GM19395 (cell line): Measurements from ENCODE around the gene HOMER3.

Experiments used
- ATAC-seq: cut with Tn5 transposase; IDR thresholded peaks from one replicate; pipeline ENCODE4 v1.9.1; 2021; ENCODE audit warnings: mild to moderate bottlenecking, moderate library complexity; ENCODE audit not compliant: unreplicated experiment

The HOMER3 gene

DNA sequence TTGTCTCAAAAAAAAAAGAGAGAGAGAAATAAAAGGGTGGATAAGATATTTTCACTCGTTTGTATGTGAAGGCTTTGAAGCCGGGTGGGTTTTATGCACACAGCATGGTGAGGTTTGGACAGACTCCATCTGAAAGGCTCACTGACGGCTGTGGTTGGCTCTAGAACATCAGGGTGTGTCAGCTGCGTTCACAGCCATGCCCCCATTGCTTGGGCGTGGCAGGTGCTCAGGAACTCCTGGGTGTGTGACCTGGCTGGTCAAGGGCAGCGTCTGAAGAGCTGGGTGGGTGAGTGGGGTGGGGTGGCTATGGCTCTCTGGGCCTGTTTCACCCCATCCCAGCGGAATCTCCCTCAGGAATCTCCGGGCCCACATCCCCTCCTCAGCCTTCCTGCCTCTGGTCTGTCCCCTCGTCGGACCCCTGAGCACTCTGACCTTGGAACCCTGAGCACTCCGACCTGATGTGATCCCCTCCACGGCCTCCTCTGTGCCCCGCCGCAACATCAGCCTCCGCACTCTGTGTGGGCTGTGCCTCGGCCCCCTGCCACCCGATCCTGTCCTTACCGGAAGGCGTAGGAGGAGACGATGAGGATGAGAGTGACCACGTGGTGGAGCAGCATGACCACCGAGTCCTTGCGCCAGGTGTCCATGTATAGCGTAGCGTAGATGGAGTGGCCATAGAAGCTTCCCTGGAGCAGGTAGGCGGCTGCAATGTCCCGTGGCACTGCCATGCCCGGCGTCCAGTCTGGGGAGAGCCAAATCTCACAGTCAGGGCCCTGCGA, 57.3 kb downstream of the HOMER3 start:
- no peak for ATAC-seq

DNA sequence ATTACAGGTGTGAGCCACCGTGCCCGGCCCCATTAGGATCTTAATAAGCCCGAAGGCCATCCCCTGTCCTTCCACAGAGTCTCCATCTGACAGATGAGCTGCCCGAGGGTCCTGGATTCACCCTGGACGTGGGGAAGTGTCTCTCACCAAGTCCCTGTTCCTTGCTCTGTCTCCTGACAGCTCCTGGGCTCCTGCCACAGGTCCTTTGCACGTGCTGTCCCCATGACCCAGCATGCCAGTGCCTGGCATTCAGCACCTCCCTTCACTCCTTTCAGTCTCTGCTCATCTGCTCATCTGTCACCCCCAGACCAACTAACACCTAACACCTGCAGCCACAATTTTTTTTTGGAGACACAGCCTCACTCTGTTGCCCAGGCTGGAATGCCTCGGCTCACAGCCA, 59.5 kb downstream of the HOMER3 start:
- ATAC-seq: no peak

DNA sequence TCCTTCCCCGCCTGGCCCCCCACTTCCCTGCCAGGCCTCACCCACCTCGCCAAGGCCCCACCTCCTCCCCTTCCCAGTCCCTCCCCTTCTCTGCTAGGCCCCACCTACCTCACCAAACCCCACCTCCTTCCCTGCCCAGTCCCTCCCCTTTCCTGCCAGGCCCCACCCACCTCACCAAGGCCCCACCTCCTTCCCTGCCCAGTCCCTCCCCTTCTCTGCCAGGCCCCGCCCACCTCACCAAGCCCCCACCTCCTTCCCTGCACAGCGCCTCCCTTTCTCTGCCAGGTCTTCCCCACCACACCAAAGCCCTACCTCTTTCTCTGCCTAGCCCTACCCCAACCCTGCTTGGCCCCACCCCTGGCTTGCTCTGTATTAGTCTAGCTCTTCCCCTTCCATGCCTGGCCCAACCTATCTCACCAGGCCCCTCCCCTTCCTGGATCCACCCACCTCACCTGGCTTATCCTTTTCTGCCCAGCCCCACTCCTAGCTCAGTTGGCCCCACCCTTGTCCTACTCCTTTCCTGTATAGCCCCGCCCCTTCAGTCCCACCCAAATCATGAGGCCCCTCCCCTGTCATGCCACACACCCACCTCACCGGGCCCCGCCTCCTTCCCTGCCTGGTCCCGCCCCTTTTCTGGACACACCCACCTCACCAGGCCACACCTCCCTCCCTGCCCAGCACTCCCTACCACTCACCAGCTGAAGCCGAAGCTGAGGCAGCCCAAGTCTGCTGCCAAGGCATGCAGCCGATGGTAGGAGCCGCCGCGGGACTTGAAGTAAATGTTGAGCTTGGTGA, 61.2 kb downstream of the HOMER3 start:
- no peak for ATAC-seq
